Measurements from ENCODE around the gene OPRD1.

The OPRD1 gene

DNA sequence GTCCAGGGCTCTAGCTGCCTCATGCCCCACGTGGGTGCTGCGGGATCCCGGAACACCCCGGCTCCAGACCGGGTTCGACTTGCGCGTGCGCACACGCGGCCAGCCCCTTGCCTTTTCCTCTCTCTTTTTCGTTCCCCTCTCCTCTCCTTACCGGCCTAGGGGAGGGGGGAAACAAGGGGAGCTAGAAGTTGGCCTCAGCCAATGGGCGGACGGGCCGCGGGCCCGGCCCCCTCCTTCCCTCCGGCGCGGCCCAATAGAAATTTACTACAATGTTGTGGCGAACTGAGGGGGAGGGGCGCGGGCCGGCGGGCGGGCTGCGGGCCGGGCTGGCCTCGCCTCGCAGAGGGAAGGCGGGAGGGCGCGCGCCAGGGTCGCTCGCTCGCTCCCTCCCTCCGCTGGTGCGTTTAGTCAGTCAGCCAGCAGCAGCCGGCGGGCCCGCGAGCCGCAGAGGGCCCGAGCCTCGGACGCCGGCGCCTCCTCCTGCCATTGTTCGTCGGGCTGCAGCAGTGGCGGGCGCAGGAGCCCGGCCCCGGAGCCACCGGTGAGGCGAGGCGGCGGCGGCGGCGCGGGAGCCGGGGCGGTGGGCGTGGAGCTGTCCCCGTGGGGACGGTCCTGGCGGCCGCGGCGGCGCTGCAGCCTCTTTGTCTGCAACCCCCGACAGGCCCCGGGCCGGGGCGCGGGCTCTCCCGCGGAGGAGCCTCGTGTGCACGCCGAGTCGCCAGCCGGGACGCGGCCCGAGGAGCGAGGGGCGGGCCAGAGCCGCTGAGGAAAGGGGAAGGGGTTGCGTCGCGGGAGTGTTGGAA, 102.5 kb downstream of the OPRD1 start, which contains the start of gene EPB41:
EPB41 (plus strand) TSS at position 342 of the 803 bp plus-strand sequence. CDS start 72,869 bp downstream, outside the sequence.
- no peak for FAIRE-seq

DNA sequence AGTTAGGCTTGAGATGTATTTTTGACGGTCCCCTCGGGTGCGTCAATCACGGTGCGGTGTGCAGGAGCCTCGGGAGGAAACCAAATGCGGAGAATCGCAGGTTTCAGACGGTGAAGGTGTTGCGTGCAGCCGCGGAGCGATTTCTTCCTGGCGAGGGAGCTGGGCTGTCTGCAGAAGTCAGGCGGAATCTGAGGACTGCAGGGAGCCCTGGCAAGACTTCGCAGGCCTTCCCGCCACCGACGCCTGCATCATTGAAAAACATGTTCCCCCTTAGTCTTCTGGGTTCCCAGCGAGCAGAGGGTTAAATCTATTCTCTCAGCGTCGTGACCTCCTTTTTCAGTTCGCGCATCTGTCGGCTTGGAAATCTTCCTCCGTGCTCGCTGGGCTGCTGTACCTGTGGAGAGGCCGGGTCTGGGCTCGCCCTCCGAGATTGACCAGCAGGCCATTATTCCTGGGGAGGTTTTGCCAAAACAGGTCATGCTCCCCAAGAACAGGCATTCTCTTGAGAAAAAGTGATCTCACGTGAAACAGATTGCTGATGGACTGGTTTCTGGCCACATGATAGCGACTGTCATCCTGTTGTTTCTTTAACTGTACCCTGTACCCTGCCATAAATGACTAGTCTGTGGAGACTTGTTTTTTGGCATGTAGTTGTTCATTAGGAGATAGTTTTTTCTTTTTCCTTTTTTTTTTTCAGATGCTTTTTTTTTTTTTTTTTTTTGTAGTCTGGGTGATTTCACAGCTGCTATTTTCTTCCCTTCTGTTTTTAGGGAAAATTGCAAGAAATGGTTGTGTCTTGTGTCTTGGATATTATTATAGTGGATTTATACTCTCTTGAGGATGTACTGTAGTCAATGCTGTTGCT, 103.3 kb downstream of the OPRD1 start:
- FAIRE-seq: no peak

DNA sequence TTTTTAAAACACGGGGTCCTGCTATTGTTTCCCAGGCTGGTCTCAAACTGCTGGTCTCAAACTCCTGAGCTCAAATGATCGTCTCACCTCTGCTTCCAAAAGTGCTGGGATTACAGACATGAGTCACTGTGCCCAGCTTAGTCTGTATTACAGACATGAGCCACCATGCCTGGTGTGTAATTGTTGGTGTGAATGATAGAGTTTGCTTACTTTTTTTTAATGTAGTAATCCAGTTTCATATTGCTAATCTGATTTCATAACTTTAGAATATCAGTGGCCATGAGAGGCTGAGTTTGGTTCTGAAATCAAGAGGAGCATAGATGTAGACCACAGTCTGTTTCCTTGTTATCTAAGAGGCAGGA, 105.8 kb downstream of the OPRD1 start:
- no peak for FAIRE-seq

Data from colon (tissue), 2 donors.